GM21786 (cell line): ENCODE data around the gene FAM184B.
"Not testable (repeated sequence)": the region's sequence is repeated elsewhere in the genome, so short reads cannot be mapped to it uniquely, and the experiment has no call there.

ENCODE experiments used
- ATAC-seq: cut with Tn5 transposase; IDR thresholded peaks from one replicate; pipeline ENCODE4 v1.9.1; 2021; ENCODE audit not compliant: unreplicated experiment

Gene FAM184B

DNA sequence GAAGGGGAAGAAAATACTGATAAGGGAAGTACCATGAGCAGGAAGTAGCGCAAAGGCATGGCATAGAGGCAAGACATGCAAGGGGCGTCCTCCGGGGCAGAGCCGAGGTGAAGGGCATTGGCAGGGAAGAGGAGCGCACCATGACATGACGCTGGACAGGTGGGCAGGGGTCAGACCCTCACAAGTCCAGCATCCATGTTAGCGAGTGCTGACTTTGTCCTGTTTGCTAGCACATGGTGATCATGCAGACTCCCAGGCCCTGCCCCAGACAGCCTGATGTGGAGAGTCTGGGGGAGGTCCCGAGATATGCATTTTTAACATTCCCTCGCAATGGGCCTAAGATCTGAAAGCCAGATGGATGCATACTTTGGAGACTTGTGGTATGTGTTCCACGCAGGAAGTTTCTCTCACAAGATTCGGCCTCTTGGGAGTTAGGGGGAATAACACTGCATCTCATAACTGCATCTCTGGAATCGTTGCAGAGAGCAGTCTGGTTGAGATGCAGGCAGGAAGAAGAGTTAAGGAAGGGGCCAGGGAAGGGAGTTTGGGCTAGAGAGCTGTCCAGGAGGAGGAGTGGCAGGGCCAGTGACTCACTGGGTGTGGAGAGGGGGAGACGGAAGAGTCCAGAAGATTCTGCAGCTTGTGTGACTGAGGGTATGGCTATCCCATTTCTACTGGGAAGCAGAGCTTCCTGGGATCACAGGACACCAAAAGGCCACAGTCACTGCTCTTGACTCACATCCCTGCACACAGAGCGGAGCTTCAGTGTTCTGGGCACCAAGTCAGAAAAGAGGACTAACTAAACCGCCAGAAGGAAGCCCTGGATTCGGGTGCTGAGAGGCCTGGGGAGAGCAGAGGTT, 59.7 kb downstream of the FAM184B start:
- no peak for ATAC-seq

- no peak for ATAC-seq
Observed at GRCh38 chr4:17719106-17719505, 62.3 kb downstream of the FAM184B start.

DNA sequence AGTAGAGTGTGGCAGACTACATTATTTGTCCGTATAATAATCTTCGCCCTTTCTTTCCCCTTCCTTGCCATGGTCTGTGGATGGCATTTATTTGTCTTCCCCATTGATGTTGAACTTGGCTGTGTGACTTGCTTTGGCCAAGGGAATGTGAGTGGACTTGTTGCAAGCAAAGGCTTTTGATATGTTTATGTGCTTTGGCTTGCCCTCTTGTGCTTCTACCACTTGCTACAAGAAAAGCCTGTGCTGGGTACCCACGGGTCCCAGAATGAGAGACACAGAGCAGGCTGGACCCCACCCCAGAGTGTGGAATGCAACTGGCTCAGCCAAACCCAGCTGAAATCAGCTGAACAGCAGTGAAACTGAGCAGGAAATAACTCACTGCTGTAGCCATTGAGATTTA, 63.0 kb downstream of the FAM184B start:
- ATAC-seq: no peak

DNA sequence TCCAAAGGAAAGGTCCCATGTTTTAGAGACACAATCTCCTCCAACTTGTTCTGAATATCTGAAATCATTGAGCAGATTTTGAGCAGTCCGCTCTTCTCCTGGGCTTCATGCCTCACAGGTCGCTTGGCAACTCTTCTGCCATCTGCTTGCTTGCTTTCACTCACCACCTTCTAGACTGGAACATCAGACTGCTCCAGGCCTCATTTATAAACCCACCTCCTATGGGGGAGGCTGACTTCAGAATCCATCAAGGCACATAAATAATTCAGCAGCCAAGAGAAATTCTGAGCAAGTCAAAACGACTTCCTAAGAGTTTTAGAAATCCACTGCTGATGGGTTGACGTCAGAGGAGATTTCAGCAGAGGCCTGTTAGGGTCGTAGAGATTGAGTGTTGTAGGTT, 64.1 kb downstream of the FAM184B start:
- no peak for ATAC-seq

GRCh38 chr4:17715511-17715910, 65.9 kb downstream of the FAM184B start:
- ATAC-seq: no peak

GRCh38 chr4:17713779-17714178, 67.6 kb downstream of the FAM184B start:
- ATAC-seq: no peak

DNA sequence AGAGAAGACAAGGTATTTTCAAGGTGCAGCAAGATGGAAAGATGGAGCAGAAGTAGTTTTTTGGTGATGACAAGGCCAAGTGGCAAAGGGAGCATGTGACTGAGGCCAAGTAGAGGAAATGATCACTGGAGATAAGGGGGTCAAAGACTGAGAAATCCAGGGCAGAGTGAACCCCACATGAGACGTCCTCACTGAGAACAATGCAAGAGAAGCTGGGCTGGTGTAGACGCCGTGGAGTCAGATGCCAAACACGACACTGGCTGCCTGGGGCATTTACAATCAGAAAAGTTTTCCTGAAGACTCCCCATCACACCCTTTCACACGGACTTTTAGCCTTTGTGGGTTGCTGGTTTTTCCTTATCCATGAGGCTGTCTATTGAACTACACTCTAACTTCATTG, 69.3 kb downstream of the FAM184B start:
- no peak for ATAC-seq

DNA sequence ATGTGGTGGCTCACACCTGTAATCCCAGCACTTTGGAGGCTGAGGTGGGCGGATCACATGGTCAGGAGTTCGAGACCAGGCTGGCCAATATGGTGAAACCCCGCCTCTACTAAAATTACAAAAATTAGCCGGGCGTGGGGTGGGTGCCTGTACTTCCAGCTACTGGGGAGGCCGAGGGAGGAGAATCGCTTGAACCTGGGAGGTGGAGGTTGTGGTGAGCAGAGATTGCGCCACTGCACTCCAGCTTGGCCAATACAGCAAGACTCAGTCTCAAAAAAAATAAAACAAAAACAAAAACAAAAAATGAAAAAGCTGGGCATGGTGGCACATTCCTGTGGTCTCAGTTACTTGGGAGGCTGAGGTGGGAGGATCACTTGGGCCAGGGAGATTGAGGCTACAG, 70.2 kb downstream of the FAM184B start:
- not testable (repeated sequence) for ATAC-seq

- no peak for ATAC-seq
Observed at GRCh38 chr4:17709763-17710068, 71.7 kb downstream of the FAM184B start.

GRCh38 chr4:17708992-17709762, 72.2 kb downstream of the FAM184B start:
- ATAC-seq: no peak

- no peak for ATAC-seq
Observed at GRCh38 chr4:17707671-17708070, 73.8 kb downstream of the FAM184B start.

GRCh38 chr4:17705107-17705506, 76.3 kb downstream of the FAM184B start:
- no peak for ATAC-seq

DNA sequence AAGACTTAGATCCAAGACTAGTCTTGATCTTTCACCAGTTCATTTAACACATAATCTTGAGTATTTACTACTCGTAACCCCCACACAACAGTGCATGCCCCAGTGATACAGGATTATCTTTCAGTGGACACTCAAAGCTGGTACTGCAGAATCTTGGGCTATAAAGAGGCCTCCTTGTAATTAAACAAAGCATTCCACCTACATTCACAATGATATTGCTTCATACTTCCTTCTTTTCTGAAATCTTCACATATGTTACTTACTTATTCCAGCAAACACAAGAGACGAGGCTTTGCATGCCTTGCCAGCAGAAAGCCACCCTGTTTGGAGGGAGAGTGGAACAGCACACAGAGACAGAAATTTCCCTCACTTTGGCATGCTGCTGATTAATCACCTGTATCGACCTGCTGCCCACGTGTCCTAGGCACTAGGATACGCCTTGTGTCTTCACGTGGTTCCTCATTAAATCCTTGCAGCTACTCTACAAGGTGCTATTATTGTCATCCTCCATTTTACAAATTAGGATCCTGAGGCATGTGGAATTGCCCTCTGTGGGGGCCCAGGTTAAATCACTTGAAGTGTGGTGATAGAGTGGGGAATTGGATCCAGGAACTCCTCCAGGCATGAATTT, 77.3 kb downstream of the FAM184B start:
- ATAC-seq: no peak

DNA sequence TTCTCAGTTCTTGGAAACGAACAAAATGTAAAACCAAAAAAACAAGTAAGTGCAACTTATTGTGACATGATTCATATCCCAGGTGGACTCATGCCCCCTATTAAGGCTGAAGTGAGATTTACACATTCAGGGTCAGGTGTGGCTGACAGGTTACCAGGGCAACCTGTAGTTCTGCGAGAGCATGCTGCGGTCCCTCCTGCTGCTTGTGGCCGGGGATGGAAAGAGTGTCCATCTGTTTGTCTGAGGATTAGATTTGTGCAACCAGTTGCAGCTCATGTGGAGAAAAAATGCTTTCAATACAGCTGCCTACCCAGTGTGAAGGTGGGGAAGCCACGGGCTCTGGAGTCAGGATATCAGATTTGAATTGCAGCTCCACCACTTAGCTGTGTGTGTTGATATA, 78.8 kb downstream of the FAM184B start:
- no peak for ATAC-seq

DNA sequence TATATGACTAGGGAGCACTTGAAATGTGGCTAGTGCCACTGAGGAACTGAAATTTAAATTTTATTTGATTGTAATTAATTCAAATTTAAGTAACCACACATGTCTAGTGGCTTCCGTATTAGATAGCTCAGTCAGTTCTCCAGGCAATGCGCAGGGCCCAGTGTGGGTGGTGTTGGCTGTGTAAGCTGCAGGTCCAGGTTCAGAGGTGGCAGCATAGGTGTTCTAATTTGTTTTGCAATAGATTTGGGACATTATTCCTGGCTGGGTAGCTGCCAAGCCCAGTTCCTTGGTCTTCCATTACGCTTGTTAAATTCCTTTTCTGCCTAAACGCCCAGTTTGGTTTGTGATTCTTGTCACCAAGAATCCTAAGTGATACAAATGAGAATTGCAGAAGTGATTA, 79.5 kb downstream of the FAM184B start:
- ATAC-seq: no peak

GRCh38 chr4:17701138-17701839, 80.1 kb downstream of the FAM184B start:
- no peak for ATAC-seq

DNA sequence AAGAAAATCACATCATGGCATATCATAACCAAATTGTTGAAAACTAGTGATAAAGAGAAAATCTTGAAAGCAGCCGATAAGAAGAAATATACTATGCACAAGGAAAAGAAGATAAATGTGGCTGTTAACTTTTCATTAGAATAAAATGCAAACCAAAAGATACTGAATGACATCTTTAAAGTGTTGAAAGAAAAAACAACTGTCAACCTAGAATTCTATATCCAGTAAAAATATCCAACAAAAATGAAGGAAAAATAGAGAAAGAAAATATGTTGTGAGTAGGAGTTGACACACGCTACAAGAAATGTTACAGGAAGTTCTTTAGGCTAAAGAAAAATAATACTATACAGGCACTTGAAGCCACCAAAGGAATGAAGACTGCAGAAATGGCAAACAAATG, 82.0 kb downstream of the FAM184B start:
- ATAC-seq: no peak

DNA sequence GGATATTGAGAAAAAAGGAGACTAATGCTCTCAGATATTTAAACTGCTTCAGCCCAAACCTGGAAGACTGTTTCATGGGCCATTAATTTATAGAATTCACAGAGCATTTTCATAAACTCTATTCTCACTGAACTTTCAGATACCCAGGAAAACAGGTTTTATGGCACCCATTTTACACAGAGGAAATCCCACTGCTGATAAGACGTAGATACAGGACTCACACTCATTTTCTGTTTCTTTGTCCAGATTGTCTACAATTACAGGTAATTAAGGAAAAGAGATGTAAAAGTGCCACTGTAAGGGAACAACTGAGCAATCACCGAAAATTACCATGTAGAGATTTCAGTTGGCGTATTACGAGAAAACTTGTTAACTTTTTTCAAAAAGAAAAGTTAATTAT, 83.3 kb downstream of the FAM184B start:
- no peak for ATAC-seq

DNA sequence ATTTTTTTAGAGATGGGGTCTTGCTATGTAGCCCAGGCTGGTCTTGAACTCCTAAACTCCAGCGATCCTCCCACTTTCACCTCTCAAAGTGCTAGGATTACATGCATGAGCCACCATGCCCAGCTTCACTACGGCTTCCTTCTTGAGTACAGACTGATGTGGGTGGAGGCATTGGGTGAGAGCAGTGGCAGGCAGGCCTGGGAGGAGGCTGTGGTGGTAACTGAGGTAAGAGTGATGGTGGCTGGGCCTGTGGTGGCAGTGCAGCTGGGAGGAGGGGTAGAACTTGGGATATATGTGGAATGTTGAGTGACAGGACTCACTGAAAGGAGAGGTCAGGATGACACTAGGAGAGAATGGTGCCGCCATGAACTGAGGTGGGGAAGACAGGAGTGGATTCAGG, 86.1 kb downstream of the FAM184B start:
- ATAC-seq: no peak

- ATAC-seq: no peak
Observed at GRCh38 chr4:17694552-17694951, 86.9 kb downstream of the FAM184B start.

GRCh38 chr4:17690898-17691297, 90.5 kb downstream of the FAM184B start:
- ATAC-seq: no peak
